WTC11 (cell line): Measurements from ENCODE around the gene MAML2. TPM values are rescaled to one million over a fixed set of nuclear protein-coding genes. Genes with fewer than 3 reads are reported as not detected.
A peak's percentile ranks its signal among the peaks of the same experiment; 100 is the strongest.

ENCODE experiments used
- ATAC-seq: fragments of 200-7000 bp; cut with Tn5 transposase; 2 replicates; pipeline ENCODE4 v1.10.0; 2021; ENCODE audit warnings: mild to moderate bottlenecking, moderate library complexity
- CTCF ChIA-PET: fragments of 300-600 bp; sonication (Branson Sonifier 250); formaldehyde crosslinking; loops from one replicate; lab custom pipeline; 2021; ENCODE audit warnings: antibody characterized with exemption; lab: Charles Lee
- POLR2A ChIA-PET: fragments of 350-600 bp; sonication (Branson Sonifier 250); formaldehyde crosslinking; loops from one replicate; lab custom pipeline; 2021; ENCODE audit warnings: antibody characterized with exemption; lab: Charles Lee
- DNase-seq: peaks from one replicate; pipeline ENCODE4 v3.0.0; 2021; ENCODE audit warnings: low spot score
- H3K27ac Mint-ChIP-seq: 2 replicates; pipeline ENCODE4 v1.8.0; 2021; ENCODE audit warnings: mixed read lengths
- H3K27me3 Mint-ChIP-seq: 2 replicates; pipeline ENCODE4 v1.8.0; 2021; ENCODE audit warnings: low read depth, mild to moderate bottlenecking, moderate library complexity, mixed read lengths
- H3K36me3 Mint-ChIP-seq: 2 replicates; pipeline ENCODE4 v1.8.0; 2021; ENCODE audit warnings: mixed read lengths
- H3K4me1 Mint-ChIP-seq: 2 replicates; pipeline ENCODE4 v1.8.0; 2022; ENCODE audit warnings: mixed read lengths
- H3K4me3 Mint-ChIP-seq: 2 replicates; pipeline ENCODE4 v1.8.0; 2021; ENCODE audit warnings: mild to moderate bottlenecking, moderate library complexity, mixed read lengths
- H3K9me3 Mint-ChIP-seq: 2 replicates; pipeline ENCODE4 v1.8.0; 2021; ENCODE audit warnings: mixed read lengths
- JUN ChIP-seq: sonication (generic); formaldehyde crosslinking; IDR thresholded peaks from 2 replicates; pipeline ENCODE4 v1.8.0; 2023; ENCODE audit warnings: mild to moderate bottlenecking, missing genetic modification reagents
- SOX15 ChIP-seq: fragments of 250-450 bp; sonication (Bioruptor Pico); IDR thresholded peaks from 2 replicates; pipeline ENCODE4 v1.9.0; 2021; ENCODE audit warnings: mild to moderate bottlenecking
- total RNA-seq: library from RNA; stranded (reverse); gene quantifications from 3 replicates; pipeline ENCODE4 v1.2.3, GENCODE V29; 2021
- TF ChIP-seq, protein P1 (sequence below): fragments of 200-600 bp; IDR thresholded peaks from 2 replicates; pipeline ENCODE4 v1.8.0; 2022; ENCODE audit warnings: antibody characterized with exemption
- TF ChIP-seq, protein P2 (sequence below): fragments of 250-450 bp; sonication (Bioruptor Pico); conservative IDR thresholded peaks from 2 replicates; pipeline ENCODE4 v1.9.0; 2021; ENCODE audit warnings: mild to moderate bottlenecking
- TF ChIP-seq, protein P3 (sequence below): fragments of 250-450 bp; sonication (Bioruptor Pico); IDR thresholded peaks from 2 replicates; pipeline ENCODE4 v1.9.0; 2021; ENCODE audit warnings: mild to moderate bottlenecking, borderline replicate concordance
- TF ChIP-seq, protein P4 (sequence below): sonication (generic); formaldehyde crosslinking; IDR thresholded peaks from 2 replicates; pipeline ENCODE4 v1.8.1; 2023; ENCODE audit warnings: mild to moderate bottlenecking, missing genetic modification reagents, borderline replicate concordance
- TF ChIP-seq, protein P5 (sequence below): sonication (generic); formaldehyde crosslinking; IDR thresholded peaks from 2 replicates; pipeline ENCODE4 v1.8.1; 2022; ENCODE audit warnings: low read depth, mild to moderate bottlenecking, moderate library complexity, missing genetic modification reagents, borderline replicate concordance
- TF ChIP-seq, protein P6 (sequence below): sonication (generic); formaldehyde crosslinking; IDR thresholded peaks from 2 replicates; pipeline ENCODE4 v1.8.1; 2022; ENCODE audit warnings: missing genetic modification reagents, borderline replicate concordance
- TF ChIP-seq, protein P7 (sequence below): sonication (generic); formaldehyde crosslinking; IDR thresholded peaks from 2 replicates; pipeline ENCODE4 v1.8.0; 2022; ENCODE audit warnings: mild to moderate bottlenecking, missing genetic modification reagents
- TF ChIP-seq, protein P8 (sequence below): fragments of 250-450 bp; sonication (Bioruptor Pico); IDR thresholded peaks from 2 replicates; pipeline ENCODE4 v1.8.0; 2021; ENCODE audit warnings: mild to moderate bottlenecking

Gene MAML2
- total RNA-seq, 1 experiment from 2014 or later, result 8.1 TPM

DNA sequence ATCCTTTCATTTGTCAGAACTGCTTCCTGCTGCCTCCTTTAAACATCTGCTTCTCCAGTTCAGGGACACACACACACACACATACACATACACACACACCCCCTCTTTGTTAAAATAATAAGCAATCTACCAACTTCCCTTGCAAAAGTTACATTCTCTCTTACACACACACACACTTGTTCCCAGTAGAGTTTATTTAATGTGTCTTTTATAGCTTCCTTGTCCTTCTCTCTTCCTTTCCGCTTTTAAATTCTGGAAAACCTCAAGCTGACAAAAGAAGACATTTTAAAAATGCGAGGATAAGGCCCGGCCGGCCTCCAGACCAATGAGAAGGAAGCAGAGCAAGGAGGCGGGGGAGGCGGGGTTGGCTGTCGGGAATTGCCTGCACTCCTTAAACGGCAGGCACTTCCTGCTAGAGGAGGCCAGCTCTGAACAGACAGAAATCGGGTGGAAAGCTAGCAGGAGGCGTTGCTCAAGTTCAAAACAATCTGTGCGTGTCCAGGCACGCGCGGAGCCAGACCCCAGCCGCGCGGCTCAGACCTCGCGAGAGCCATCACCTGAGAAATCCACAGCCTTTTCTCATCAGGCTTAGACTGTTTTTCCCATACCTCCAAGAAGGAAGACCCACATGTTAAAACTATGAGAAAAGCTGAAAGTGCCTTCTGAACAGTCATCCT is 99.9 kb downstream of the MAML2 start (continued):
- TF ChIP-seq, protein P1, sequence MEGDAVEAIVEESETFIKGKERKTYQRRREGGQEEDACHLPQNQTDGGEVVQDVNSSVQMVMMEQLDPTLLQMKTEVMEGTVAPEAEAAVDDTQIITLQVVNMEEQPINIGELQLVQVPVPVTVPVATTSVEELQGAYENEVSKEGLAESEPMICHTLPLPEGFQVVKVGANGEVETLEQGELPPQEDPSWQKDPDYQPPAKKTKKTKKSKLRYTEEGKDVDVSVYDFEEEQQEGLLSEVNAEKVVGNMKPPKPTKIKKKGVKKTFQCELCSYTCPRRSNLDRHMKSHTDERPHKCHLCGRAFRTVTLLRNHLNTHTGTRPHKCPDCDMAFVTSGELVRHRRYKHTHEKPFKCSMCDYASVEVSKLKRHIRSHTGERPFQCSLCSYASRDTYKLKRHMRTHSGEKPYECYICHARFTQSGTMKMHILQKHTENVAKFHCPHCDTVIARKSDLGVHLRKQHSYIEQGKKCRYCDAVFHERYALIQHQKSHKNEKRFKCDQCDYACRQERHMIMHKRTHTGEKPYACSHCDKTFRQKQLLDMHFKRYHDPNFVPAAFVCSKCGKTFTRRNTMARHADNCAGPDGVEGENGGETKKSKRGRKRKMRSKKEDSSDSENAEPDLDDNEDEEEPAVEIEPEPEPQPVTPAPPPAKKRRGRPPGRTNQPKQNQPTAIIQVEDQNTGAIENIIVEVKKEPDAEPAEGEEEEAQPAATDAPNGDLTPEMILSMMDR, result no peak
- TF ChIP-seq, protein P2, sequence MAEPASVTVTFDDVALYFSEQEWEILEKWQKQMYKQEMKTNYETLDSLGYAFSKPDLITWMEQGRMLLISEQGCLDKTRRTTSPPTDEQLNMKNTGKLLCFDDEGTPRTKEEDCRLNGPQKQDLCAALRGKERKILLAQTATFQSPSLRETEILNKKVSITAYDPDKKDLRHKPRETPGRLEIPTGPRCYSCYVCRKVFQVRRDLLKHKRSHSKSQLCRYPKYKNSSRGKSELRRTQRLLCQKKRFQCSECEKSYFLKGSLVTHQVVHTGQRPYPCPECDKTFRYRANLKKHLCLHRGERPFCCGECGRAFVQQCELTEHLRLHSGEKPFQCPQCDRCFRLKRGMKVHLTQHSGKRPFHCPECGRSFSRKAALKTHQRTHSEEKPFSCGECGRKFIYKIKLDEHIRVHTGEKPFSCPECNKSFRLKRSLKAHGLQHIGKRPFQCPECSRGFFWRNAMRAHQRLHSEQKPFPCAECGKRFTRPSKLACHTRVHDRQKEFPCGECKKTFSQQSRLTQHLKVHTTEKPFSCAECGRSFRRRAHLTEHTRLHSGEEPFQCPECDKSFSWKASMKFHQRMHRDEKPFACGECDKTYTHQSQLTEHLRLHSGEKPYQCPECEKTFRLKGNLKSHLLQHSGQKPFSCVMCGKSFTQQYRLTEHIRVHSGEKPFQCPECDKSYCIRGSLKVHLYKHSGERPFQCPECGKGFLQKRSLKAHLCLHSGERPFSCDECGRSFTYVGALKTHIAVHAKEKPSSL, result no peak
- TF ChIP-seq, all 79 proteins: peak for 4

DNA sequence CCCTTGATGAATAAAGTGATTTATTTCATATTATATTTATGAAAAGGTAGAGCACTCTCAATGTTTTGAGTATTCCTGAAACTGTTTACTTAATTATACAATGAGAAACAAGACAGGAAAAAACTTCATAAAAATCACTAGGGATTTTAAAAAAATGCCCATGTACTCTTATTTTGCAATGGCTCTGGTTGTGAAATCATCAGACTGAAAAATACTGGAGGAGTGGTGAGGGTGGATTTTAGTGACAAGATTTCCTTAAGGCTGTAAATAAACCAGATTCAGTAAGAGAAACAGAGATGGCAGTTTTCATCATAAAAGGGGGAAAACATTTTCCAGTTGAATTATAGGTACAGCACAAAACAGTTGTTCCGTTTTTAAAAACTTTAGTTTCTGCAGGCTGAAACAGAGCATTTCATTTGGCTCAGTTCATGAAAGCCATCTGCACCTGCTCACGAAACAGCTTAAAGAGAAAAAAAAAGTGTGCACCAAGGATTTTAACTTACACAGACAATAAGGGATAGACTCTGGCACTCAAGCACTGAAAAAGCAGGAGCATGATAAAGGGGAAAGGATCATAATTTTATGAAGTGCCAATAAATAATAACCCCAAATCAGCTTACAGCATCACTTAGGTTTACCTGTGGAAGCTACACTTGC is 100.7 kb downstream of the MAML2 start:
- POLR2A ChIA-PET, result interaction anchor here (1.3 to 2.3 kb wide), 2 partner anchors 90 to 147 kb away, joined by 3 to 8 read pairs; partner anchors contain the start of genes CCDC82 and JRKL
- no peak overlapping the region for H3K4me3 Mint-ChIP-seq
- H3K27me3 Mint-ChIP-seq, result no peaks in the 10 kb centered on the region
- peak overlapping the region; percentile 84 for H3K27ac Mint-ChIP-seq
- no peak for ATAC-seq
- H3K9me3 Mint-ChIP-seq, result no peaks in the 10 kb centered on the region
- no peak for DNase-seq
- H3K36me3 Mint-ChIP-seq, result no peaks in the 10 kb centered on the region
- peaks cover 39% of the 10 kb centered on the region for H3K4me1 Mint-ChIP-seq
- CTCF ChIA-PET, result interaction anchor here (1.2 to 5.2 kb wide), 5 partner anchors 39 to 147 kb away, joined by 3 to 47 read pairs (median 5); partner anchors contain the start of genes CCDC82, JRKL and MAML2
- TF ChIP-seq JUN (CRISPR knock-in tag), result no peak
- TF ChIP-seq, protein P3, sequence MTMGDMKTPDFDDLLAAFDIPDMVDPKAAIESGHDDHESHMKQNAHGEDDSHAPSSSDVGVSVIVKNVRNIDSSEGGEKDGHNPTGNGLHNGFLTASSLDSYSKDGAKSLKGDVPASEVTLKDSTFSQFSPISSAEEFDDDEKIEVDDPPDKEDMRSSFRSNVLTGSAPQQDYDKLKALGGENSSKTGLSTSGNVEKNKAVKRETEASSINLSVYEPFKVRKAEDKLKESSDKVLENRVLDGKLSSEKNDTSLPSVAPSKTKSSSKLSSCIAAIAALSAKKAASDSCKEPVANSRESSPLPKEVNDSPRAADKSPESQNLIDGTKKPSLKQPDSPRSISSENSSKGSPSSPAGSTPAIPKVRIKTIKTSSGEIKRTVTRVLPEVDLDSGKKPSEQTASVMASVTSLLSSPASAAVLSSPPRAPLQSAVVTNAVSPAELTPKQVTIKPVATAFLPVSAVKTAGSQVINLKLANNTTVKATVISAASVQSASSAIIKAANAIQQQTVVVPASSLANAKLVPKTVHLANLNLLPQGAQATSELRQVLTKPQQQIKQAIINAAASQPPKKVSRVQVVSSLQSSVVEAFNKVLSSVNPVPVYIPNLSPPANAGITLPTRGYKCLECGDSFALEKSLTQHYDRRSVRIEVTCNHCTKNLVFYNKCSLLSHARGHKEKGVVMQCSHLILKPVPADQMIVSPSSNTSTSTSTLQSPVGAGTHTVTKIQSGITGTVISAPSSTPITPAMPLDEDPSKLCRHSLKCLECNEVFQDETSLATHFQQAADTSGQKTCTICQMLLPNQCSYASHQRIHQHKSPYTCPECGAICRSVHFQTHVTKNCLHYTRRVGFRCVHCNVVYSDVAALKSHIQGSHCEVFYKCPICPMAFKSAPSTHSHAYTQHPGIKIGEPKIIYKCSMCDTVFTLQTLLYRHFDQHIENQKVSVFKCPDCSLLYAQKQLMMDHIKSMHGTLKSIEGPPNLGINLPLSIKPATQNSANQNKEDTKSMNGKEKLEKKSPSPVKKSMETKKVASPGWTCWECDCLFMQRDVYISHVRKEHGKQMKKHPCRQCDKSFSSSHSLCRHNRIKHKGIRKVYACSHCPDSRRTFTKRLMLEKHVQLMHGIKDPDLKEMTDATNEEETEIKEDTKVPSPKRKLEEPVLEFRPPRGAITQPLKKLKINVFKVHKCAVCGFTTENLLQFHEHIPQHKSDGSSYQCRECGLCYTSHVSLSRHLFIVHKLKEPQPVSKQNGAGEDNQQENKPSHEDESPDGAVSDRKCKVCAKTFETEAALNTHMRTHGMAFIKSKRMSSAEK, result no peak
- TF ChIP-seq, protein P4, sequence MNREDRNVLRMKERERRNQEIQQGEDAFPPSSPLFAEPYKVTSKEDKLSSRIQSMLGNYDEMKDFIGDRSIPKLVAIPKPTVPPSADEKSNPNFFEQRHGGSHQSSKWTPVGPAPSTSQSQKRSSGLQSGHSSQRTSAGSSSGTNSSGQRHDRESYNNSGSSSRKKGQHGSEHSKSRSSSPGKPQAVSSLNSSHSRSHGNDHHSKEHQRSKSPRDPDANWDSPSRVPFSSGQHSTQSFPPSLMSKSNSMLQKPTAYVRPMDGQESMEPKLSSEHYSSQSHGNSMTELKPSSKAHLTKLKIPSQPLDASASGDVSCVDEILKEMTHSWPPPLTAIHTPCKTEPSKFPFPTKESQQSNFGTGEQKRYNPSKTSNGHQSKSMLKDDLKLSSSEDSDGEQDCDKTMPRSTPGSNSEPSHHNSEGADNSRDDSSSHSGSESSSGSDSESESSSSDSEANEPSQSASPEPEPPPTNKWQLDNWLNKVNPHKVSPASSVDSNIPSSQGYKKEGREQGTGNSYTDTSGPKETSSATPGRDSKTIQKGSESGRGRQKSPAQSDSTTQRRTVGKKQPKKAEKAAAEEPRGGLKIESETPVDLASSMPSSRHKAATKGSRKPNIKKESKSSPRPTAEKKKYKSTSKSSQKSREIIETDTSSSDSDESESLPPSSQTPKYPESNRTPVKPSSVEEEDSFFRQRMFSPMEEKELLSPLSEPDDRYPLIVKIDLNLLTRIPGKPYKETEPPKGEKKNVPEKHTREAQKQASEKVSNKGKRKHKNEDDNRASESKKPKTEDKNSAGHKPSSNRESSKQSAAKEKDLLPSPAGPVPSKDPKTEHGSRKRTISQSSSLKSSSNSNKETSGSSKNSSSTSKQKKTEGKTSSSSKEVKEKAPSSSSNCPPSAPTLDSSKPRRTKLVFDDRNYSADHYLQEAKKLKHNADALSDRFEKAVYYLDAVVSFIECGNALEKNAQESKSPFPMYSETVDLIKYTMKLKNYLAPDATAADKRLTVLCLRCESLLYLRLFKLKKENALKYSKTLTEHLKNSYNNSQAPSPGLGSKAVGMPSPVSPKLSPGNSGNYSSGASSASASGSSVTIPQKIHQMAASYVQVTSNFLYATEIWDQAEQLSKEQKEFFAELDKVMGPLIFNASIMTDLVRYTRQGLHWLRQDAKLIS (CRISPR knock-in tag), result no peak
- TF ChIP-seq, protein P5, sequence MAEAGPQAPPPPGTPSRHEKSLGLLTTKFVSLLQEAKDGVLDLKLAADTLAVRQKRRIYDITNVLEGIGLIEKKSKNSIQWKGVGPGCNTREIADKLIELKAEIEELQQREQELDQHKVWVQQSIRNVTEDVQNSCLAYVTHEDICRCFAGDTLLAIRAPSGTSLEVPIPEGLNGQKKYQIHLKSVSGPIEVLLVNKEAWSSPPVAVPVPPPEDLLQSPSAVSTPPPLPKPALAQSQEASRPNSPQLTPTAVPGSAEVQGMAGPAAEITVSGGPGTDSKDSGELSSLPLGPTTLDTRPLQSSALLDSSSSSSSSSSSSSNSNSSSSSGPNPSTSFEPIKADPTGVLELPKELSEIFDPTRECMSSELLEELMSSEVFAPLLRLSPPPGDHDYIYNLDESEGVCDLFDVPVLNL, result no peak
- TF ChIP-seq, protein P6, sequence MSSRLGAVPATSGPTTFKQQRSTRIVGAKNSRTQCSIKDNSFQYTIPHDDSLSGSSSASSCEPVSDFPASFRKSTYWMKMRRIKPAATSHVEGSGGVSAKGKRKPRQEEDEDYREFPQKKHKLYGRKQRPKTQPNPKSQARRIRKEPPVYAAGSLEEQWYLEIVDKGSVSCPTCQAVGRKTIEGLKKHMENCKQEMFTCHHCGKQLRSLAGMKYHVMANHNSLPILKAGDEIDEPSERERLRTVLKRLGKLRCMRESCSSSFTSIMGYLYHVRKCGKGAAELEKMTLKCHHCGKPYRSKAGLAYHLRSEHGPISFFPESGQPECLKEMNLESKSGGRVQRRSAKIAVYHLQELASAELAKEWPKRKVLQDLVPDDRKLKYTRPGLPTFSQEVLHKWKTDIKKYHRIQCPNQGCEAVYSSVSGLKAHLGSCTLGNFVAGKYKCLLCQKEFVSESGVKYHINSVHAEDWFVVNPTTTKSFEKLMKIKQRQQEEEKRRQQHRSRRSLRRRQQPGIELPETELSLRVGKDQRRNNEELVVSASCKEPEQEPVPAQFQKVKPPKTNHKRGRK (CRISPR knock-in tag), result no peak
- TF ChIP-seq, protein P7, sequence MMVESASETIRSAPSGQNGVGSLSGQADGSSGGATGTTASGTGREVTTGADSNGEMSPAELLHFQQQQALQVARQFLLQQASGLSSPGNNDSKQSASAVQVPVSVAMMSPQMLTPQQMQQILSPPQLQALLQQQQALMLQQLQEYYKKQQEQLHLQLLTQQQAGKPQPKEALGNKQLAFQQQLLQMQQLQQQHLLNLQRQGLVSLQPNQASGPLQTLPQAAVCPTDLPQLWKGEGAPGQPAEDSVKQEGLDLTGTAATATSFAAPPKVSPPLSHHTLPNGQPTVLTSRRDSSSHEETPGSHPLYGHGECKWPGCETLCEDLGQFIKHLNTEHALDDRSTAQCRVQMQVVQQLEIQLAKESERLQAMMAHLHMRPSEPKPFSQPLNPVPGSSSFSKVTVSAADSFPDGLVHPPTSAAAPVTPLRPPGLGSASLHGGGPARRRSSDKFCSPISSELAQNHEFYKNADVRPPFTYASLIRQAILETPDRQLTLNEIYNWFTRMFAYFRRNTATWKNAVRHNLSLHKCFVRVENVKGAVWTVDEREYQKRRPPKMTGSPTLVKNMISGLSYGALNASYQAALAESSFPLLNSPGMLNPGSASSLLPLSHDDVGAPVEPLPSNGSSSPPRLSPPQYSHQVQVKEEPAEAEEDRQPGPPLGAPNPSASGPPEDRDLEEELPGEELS, result no peak
- TF ChIP-seq, protein P2, result no peak
- TF ChIP-seq, protein P8, sequence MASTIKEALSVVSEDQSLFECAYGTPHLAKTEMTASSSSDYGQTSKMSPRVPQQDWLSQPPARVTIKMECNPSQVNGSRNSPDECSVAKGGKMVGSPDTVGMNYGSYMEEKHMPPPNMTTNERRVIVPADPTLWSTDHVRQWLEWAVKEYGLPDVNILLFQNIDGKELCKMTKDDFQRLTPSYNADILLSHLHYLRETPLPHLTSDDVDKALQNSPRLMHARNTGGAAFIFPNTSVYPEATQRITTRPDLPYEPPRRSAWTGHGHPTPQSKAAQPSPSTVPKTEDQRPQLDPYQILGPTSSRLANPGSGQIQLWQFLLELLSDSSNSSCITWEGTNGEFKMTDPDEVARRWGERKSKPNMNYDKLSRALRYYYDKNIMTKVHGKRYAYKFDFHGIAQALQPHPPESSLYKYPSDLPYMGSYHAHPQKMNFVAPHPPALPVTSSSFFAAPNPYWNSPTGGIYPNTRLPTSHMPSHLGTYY (CRISPR knock-in tag), result no peak
- TF ChIP-seq SOX15 (CRISPR knock-in tag), result no peak
